ENCODE results near the gene FOXN1. TPM values are rescaled to one million over a fixed set of nuclear protein-coding genes. Genes with fewer than 3 reads are reported as not detected.

The FOXN1 gene
- total and polyA plus RNA-seq, 2 of the 4 experiments (the other 2 are of a cell fraction): not detected

DNA sequence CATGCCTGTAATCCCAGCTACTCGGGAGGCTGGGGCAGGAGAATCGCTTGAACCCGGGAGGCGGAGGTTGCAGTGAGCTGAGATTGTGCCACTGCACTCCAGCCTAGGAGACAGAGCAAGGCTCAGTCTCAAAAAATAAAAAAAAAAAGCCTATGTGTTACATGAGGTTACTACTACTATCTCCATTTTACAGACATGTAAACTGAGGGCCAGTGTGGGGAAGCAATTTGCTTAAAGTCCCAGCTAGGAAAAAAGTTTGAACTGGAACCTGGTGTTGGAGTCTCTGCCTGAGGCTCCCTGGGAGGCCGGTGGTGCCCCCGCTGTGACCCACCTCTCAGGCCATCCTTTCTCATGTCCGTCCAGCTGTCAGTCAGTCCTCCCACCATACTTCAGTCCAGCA, 28.2 kb upstream of the FOXN1 start:
- H2AK5ac ChIP-seq (ENCODE audit: low read depth, low read length): no peak overlapping the region
- ATAC-seq (ENCODE audit: low read depth) (no peak), DNase-seq (no peak)
- no peak overlapping the region for H3K18ac ChIP-seq (ENCODE audit: low read depth, low read length)
- no peak overlapping the region for H2BK5ac ChIP-seq (ENCODE audit: low read depth, low read length, poor library complexity, severe bottlenecking)
- no peak overlapping the region for H2AFZ ChIP-seq (replicated peaks; ENCODE audit: low read length, poor library complexity)
- H2BK120ac ChIP-seq (ENCODE audit: low read depth, low read length): no peak overlapping the region
- H2AK9ac ChIP-seq (replicated peaks; ENCODE audit: low read depth, low read length, poor library complexity): no peak overlapping the region
- no peak overlapping the region for H4K8ac ChIP-seq (ENCODE audit: low read depth in 2 of 2, low read length in 2 of 2)
- H4K91ac ChIP-seq (ENCODE audit: insufficient read depth, low read depth, low read length): no peak overlapping the region
- H4K20me1 ChIP-seq (ENCODE audit: insufficient read depth, low read length): no peaks in the 10 kb centered on the region
- H3K4me1 ChIP-seq (ENCODE audit: control insufficient read depth, insufficient read depth, low read length): no peaks in the 10 kb centered on the region; the same call in 1 of the 2 replicates
- ChIA-PET POLR2A (ENCODE audit: unreplicated experiment) (no interaction called here), CTCF (no interaction called here)
- no peak overlapping the region for H3K56ac ChIP-seq (ENCODE audit: extremely low read depth, insufficient read depth, low read length)
- H3K9ac ChIP-seq (ENCODE audit: low read depth, low read length): no peak overlapping the region
- H3K27me3 ChIP-seq (ENCODE audit: control insufficient read depth, insufficient read depth, low read length): peaks cover 46% of the 10 kb centered on the region
- H3K27ac ChIP-seq (ENCODE audit: insufficient read depth, low read length): no peak overlapping the region
- no peak overlapping the region for H3K4ac ChIP-seq (ENCODE audit: low read depth, low read length)
- BruUV-seq (replicated peaks): no TSS peak
- H3K9me3 ChIP-seq (ENCODE audit: control insufficient read depth, insufficient read depth, low read length): no peaks in the 10 kb centered on the region
- H3K79me1 ChIP-seq (ENCODE audit: low read depth in 1 of 2, low read length in 2 of 2): no peaks in the 10 kb centered on the region
- intact Hi-C loops (cut with micrococcal nuclease): no loop called here
- dilution Hi-C loops (cut with HindIII; ENCODE audit: low sequenced_read_pairs, unreplicated experiment): no loop called here
- WGBS, 2 experiments (ENCODE audit: extremely low coverage in 2 of 2, insufficient read length in 1 of 2): 100% methylated on average over 1 of the region's 7 CpGs; no CpG with 5 or more reads in 1 of the 2 experiments
- no peaks in the 10 kb centered on the region for H3K36me3 ChIP-seq (ENCODE audit: control insufficient read depth, insufficient read depth, low read length)
- in situ Hi-C loops (cut with MboI; ENCODE audit: low sequenced_read_pairs): no loop called here
- H3K4me3 ChIP-seq (ENCODE audit: insufficient read depth, low read depth, low read length): no peak overlapping the region
- TF ChIP-seq CTCF (conservative IDR thresholded peaks at IDR 0.05; ENCODE audit: low read depth, low read length) (no peak), MAFK (IDR thresholded peaks at IDR 0.05; ENCODE audit: low read depth, low read length) (no peak), RAD21 (IDR thresholded peaks at IDR 0.05; ENCODE audit: low read length) (no peak), MXI1 (IDR thresholded peaks at IDR 0.05; ENCODE audit: borderline replicate concordance, low read depth, low read length) (no peak), CHD1 (IDR thresholded peaks at IDR 0.05; ENCODE audit: low read depth, low read length) (no peak), RFX5 (IDR thresholded peaks at IDR 0.05; ENCODE audit: low read depth, low read length) (no peak), RCOR1 (IDR thresholded peaks at IDR 0.05; ENCODE audit: insufficient replicate concordance, low read length) (no peak)
- TF ChIP-seq, protein P1, sequence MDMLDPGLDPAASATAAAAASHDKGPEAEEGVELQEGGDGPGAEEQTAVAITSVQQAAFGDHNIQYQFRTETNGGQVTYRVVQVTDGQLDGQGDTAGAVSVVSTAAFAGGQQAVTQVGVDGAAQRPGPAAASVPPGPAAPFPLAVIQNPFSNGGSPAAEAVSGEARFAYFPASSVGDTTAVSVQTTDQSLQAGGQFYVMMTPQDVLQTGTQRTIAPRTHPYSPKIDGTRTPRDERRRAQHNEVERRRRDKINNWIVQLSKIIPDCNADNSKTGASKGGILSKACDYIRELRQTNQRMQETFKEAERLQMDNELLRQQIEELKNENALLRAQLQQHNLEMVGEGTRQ (IDR thresholded peaks at IDR 0.05; ENCODE audit: low read depth, low read length): no peak
- no peak overlapping the region for H2BK15ac ChIP-seq (ENCODE audit: low read depth, low read length)
- no peak overlapping the region for H3K14ac ChIP-seq (replicated peaks; ENCODE audit: low read depth, low read length)
- no peak overlapping the region for H3K4me2 ChIP-seq (ENCODE audit: low read depth, low read length)
- no peak overlapping the region for H2BK20ac ChIP-seq (ENCODE audit: low read depth, low read length)
- H4K5ac ChIP-seq (ENCODE audit: low read depth, low read length): no peak overlapping the region
- H3K9me1 ChIP-seq (ENCODE audit: insufficient read depth, low read length): no peaks in the 10 kb centered on the region
- no peak overlapping the region for H3K23ac ChIP-seq (ENCODE audit: low read depth, low read length)
